Fibroblast of lung (primary cell): ENCODE data around the gene ADD2.

Experiments used
- EZH2 ChIP-seq: IDR thresholded peaks from 2 replicates; pipeline ENCODE4 v1.5.1; 2012; ENCODE audit warnings: low read length, control low read depth, mild to moderate bottlenecking; ENCODE audit errors: missing control alignments
- TF ChIP-seq, protein P1 (sequence below), 2 donors: IDR thresholded peaks in 1 of 2; conservative IDR thresholded peaks in 1 of 2; 1 replicate in 1 of 2; 2 replicates in 1 of 2; pipeline ENCODE4 v1.5.1; 2011 to 2012; ENCODE audit warnings: low read length in 2 of 2, control low read depth in 1 of 2, inconsistent platforms in 1 of 2, low read depth in 1 of 2, mild to moderate bottlenecking in 1 of 2

- TF ChIP-seq, protein P1, sequence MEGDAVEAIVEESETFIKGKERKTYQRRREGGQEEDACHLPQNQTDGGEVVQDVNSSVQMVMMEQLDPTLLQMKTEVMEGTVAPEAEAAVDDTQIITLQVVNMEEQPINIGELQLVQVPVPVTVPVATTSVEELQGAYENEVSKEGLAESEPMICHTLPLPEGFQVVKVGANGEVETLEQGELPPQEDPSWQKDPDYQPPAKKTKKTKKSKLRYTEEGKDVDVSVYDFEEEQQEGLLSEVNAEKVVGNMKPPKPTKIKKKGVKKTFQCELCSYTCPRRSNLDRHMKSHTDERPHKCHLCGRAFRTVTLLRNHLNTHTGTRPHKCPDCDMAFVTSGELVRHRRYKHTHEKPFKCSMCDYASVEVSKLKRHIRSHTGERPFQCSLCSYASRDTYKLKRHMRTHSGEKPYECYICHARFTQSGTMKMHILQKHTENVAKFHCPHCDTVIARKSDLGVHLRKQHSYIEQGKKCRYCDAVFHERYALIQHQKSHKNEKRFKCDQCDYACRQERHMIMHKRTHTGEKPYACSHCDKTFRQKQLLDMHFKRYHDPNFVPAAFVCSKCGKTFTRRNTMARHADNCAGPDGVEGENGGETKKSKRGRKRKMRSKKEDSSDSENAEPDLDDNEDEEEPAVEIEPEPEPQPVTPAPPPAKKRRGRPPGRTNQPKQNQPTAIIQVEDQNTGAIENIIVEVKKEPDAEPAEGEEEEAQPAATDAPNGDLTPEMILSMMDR (conservative IDR thresholded peaks at IDR 0.05 in 1 of 2, IDR thresholded peaks at IDR 0.05 in 1 of 2; ENCODE audit: low read depth in 1 of 2, low read length in 2 of 2) = no peak
- no peak for TF ChIP-seq EZH2
Observed at GRCh38 chr2:70757966-70758365, 10.0 kb downstream of the ADD2 start.
